GM11168 (cell line): ENCODE results near the gene PRKN.

ENCODE experiments used
- in situ Hi-C: fragments of 300-500 bp; cut with MboI; formaldehyde crosslinking; loops from one replicate; pipeline ENCODE4 v1.12.0; 2022; ENCODE audit warnings: low sequenced_read_pairs; ENCODE audit not compliant: unreplicated experiment

Gene PRKN

DNA sequence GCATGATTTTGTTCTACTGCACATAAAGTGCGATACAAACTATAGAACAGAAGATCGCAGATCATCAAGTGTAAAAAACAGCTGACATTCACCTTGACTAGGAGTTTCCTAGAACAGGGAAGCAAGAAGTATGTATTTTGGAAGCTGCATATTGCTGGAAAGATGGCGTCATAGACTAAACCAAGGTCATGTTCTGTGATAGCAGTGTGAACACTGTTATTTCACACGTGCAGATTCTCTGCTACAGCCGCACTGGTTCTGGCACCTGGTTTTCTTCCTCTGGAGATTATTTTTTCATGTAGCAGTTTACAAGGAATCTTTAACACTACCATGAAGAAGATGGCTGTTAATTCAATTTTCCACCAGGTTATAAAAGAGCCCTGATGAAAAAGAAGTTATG, 681.2 kb downstream of the PRKN start:
- in situ Hi-C loops = no loop called here

DNA sequence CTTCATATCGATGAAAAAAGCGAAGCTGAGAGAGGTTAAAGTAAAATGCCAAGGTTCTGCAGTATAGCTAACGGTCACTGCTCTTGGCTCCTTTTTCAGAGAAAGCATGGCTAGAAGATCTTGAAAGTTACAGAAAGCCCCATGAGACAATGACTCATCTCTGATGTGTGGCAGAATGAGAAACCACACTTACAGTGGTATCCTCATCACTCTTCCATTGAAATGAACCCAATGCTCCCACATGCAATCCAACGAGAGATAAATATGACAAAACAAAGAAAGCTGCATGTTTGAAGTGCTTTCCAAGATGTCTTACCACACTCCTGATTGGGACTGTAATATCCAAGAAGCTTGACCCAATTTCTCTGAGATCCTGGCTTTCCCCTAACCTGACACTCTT, 694.9 kb downstream of the PRKN start:
- in situ Hi-C loops = no loop called here

DNA sequence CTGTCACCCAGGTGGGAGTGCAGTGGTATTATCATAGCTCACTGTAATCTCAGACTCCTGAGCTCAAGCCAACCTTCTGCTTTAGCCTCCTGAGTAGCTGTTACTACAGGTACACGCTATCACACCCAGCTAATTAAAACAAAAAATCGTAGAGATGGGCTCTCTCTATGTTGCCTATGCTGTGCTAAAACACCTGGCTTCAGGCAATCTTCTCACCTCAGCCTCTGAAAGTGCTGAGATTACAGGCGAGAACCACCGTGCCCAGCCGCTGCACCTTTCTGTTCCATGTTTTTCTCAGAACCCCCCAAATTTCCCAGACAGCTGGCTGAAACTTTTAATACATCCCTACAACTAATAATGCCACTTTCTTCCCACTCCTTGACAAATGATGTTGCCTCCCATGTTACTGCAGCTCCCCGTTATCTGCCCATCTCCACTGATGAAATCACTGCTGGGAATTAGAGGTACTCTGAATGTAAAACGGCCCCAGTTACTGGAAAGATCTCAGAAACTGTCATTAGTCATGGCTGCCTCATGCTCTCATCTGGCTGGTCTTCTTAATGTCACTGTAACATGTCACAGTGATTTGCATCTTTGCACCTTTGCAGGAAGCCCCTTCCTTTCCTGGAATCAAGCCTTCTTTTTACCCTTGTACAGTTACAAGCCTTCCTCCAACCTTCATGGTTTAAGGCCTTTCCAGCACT, 697.5 kb downstream of the PRKN start:
- in situ Hi-C loops = no loop called here

DNA sequence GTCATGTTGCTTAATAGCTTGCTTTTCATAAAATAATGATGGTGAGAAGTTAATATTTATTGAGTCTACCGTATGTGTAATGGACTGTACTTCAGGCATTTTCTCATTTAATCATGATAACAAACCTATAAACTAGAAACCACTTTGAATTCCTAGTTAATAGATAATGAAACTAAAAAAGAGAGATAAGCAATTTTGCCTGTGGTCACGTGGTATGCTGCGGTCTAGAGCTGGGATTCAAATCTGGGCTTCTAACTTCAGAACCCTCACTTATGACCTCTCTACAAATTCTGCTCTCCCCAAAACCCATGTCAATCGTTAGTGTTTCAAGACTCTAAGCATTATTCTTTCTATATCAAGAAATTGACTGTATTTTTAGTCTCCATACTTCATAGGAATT, 700.7 kb downstream of the PRKN start:
- in situ Hi-C loops = no loop called here

DNA sequence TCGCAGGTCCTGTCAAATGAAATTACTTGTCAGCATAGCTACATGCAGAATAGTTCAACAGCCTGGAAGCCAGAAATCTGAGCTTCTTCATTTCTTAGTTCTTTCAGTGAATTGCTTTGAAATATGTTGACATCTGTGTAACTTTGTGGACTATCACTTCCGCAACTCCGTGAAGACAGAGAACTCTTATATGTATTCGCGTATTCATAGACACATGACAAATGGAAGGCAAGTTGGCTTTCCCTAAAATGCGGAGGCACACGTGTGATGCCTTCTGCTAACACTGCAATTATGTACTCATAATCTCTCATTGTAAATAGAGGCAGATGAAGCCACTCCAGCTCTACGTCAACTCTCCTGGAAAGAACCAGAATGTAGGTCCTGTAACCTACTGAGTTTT, 701.5 kb downstream of the PRKN start:
- in situ Hi-C loops = no loop called here

DNA sequence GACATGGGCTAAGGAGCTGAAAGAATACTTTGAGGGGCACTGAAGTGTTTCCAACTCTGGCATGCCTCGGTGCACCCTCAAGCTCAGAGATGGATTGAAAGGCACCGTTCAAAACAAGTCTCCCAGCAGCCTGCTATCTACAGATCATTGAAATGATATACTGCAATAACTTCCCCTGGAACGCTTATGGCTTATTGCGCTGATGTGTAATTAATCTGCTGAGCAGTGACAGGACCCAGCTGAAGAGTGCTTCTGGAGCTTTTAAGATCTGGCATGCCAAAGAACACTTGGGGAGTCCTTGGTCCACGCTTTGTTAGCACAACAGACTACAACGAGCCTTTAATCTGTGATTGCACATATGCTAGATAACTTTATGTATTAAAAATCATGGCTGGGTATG, 708.2 kb downstream of the PRKN start:
- in situ Hi-C loops = no loop called here

DNA sequence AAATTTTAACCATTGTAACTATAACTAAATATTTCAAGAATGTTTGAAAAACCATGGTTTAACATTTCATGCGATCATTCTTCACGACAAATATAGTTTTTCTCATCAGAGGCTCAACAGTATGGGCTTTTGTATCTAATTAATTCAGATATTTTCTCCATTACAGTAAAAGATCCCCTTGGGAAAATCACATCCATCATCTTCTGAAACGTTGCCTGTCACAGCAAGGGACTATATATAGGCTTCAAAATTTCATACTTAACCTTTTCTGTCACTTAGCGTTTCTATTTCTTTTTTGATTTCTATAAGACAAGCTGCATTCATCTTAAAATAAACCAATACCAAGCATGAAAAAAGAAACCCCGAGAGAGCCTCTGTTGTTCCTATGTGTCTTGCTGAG, 710.0 kb downstream of the PRKN start:
- in situ Hi-C loops = no loop called here

DNA sequence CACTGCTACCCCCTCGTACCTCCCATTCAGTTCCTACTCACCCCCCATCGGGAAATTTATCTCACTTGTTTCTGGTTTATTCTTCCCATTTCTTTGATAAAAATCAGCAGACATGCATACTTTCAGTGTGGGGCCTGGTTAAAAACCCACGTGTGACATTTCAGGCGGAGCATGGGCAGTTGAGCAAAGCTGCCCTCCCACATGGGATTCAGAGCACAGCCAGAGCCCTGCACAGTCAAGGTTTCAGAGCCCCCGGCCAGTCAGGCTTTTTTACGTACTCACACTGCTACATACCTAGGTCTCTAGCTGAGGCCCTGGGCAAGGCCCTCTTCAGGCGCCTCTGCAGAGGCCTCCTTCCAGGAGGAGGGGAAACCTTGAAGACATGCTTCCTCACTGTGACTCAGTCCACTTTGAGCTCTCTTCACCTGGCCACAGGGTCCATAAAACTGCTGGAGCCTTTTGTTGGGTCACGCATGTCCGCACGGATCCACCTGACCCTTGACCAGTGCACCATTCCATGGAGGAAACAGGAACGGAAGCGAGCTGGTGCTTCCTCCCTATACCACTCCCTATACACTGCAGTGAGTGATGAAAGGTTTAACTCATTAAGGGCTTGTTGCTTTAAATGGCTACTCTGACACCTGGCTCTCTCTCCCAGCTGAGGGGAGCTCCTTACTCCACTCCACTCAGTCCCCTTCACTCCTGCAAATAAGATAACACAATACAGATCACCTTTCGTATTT, 713.3 kb downstream of the PRKN start:
- in situ Hi-C loops = no loop called here

DNA sequence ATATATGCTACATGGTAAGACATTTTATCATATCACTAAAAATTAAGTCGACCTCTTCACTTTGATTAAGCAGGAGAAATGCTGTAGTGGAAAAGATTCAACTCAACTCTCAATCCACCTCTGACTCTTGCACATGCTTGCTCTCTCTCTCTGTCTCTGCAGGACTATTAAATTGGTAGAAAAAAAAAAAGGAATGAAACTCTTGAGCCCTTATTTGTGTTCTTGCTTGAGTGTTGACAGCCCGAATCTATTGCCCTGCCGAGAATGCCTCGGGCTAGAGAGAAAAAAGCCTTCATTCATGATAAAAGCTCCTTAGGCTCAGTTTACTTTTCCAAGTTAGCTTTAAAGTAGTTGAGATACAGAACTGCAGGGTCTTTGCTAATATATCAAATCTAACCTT, 722.2 kb downstream of the PRKN start:
- in situ Hi-C loops = no loop called here

DNA sequence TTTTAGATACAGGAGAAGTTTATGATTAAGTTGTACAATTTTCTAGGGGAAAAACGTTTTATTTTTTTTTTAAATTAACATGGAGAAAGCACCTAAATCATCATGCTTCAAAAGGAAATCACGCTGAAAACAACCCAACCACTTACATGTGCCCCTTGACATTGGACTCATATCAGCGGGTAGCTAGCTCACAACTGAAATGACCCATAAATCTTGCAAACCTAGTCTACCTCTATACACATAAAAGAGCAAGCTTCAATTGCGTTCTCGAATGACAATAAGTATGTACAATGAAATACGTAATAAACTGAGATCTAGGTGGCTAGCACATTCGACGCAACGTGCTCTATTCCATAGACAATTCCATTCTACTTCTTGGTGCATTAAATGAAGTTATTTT, 730.8 kb downstream of the PRKN start:
- in situ Hi-C loops = no loop called here

DNA sequence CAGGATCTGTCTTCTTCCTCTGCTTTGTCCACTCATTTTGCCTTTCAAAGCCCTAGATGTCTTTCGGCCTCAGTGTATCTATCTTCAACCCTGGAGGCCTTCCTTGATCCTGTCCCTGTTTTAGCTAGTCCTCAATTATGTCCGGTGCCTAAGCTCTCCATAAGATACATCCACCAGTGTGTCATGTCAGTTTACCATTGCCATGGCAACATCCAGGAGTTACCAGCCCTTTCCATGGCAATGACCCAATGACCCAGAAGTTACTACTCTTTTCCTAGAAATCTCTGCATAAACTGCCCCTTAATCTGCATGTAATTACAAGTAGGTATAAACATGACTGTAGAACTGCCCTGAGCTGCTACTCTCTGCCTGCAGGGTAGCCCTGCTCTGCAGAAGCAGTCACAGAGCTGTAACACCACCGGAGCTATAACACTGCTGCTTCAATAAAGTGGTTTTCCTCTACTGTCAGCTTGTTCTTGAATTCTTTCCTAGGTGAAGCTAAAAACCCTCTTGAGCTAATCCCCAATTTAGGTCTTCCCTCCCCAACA, 741.6 kb downstream of the PRKN start:
- in situ Hi-C loops = no loop called here

DNA sequence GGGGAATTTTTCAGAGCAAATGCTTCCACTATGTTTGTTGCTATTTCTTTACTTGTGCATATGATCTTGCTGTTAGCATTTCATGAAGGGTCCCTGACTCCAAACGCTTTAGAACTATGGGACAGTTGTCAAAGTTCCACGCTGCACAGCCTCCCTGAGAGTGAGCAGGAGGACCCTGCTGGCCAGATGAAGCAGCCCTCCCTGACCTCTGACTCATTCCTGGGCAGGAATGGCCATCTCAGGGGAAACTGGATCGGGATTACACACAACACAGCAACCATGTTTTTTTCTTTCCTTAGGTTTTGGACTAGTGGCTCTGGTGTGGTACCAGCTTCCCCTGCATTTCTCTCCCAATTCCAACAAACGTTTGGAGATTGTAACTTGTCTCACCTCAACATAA, 742.9 kb downstream of the PRKN start:
- in situ Hi-C loops = no loop called here

DNA sequence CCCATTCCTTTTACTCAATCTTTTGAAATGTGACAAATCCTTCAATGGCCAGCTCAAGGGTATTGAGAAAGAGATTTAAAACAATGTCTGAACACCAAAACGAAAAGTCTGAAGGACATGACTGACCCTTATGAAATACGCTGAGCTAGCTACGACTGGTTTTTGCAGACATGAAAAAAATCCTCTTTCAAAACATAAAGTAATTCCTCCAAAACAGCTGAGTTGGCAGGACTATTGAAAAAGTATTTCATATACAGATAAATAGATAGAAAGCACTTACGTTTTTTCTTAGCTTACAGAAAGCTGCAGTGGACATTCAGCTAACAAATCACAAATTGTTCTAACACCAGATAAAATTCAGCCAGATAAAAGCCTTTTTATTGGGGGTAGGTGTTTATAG, 751.0 kb downstream of the PRKN start:
- in situ Hi-C loops = no loop called here

DNA sequence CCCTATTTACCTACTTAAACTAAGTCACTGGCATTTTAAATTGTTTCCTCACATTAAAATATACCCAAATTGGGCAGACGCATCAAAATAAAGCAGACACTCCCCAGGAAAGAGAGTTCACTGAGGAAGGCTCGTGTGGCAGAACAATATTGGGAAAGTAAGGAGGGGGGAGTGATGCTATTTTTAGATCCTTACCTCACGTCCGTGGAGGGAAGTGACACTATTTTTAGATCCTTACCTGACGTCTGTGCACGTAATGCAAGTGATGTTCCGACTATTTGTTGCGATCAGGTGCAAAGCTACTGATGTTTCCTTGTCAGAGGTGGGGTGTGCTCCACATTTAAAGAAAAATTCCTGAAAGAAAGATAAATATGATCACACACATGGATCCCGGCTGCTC, 754.5 kb downstream of the PRKN start:
- in situ Hi-C loops = no loop called here

DNA sequence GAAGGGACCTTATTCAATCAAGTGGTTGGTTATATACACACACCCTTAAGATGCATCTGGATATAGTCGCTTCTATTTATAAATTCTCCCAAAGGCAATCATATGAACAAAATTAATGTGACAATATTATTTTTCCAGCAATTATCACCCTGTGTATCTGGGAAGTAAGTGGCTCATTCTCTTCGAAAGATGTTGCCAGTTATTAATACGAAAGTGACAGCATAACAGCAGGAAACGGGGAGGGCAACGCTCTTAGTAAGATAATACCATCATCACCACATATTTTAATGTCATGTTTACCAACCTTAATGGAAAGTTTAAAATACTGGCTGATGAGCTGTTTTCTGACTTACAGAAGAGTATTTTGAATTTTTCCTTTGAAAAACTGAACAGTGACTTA, 756.5 kb downstream of the PRKN start:
- in situ Hi-C loops = no loop called here

DNA sequence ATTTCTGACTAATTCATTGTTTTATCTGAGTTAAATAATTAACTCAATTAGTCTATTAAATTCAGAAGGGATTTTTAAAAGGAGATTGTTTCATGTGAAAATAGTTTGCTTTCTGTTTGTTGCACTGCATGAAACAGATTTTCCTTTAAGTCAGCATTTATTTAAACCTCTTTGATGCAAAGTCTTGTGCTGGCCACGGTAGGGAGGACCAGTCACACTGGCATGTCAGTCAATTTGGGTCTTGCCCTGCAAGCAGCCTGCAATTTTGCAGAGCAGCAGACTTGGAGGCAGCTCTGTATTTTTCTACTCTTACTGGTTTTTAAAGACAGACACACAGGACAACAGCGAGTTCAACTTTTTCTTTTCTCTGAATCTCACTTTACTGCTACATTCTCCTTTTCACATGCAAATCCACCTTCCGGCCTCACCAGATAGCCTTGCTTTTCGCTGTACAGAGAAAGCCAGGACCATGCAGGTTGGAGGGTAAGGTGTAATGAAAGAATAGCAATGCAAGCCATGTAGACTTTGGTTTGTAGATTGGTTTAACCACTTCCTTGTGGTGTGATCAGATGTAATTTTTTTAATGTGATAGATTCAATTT, 763.8 kb downstream of the PRKN start:
- in situ Hi-C loops = no loop called here

DNA sequence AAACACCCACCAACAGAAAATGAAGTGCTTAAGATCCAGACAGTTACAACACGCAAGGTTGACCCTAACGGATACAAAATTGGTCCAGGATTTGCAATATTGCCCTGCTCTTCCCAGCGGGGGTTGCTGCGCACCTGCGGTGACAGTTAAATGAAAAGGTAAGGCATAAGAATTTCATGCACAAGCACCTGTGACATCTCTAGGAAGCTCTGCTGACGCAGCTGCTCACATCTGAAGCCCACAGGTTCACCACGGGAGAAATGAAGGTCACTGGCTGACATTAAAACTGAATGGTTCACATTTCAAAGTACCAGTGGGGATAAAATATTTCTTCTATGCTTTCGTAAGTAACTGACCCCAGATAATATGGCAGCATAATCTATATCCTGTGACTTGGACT, 764.4 kb downstream of the PRKN start:
- in situ Hi-C loops = no loop called here

DNA sequence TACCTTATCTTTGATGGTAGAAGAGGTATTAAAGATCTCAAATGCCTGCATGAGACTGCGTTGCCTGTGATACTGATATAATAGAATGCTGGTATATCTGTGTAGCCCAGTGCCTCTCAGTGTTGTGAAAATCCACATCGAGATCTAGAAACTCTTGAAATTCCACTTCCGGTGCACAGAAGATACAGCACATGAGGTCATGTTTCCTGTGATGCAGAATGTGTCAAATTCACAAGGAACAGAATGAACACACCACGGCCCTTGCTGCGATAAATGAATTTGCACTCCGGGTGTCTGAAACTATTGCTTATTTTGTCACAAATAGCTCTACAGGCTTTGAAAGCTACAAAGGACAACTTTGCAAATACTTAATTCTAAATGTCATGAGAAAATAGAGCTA, 765.8 kb downstream of the PRKN start:
- in situ Hi-C loops = no loop called here

DNA sequence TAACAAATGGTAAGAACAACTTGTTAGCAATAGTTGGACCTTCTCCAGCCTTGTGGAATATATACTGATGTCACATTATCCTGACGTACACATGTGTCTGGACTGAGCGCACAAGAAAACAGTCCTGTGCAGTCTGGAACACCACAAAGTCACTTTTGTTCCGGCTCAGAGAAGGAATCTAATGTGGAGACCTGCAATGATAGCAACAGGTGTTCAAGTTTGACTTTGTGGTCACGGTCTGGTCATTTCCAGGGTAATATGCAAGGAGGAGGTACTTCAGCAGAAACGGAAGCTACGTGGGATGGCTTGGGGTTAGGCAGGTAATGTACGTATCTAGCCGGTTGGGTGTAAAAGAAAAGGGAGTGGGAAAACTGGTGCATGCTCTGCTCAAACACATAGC, 766.5 kb downstream of the PRKN start:
- in situ Hi-C loops = no loop called here

DNA sequence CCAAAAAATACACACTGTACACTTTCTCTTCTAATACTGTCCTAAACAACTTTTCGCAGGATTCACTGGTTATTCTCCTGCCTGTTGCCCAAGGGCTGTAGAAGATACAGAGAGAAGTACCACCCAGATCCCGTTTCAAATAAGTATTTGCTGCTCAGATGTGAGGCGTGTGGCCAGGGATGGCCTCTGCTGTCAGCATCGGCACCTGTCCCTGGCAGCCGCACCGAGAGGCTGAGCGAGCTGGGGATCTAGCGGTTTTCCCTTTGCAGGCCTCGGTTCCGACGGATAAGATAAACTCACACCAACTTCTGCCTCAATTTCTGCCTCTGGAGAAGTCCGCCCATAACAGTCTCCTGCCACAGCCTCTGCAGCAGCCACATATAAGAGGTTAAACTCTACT, 768.5 kb downstream of the PRKN start:
- in situ Hi-C loops = no loop called here

DNA sequence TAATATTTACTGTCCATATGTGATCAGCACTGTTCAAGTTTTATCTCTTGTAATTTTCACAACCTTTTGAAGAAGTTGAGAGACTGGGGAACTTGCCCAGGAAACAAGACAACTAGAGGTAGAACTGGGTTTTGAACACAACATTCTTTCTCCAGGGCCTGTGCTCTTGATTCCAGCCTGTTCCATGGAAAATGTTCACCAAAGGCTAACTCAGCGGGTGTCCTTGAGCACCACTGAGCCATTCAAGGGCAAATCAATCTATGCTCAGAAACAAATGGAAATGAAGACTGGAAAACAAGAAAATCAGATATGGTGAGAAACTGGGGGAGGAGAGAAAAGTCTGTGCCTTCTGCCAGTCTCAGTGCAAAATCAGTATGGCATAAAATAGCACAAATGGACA, 771.5 kb downstream of the PRKN start:
- in situ Hi-C loops = no loop called here
